Activated CD8-positive, alpha-beta memory T cell treated with anti-CD3 and anti-CD28 coated beads, Interleukin-2, amount 50 U/mL, for 24 hours (primary cell): ENCODE data around the gene ARFIP2.
A peak's percentile ranks its signal among the peaks of the same experiment; 100 is the strongest.
"Not testable (repeated sequence)": the region's sequence is repeated elsewhere in the genome, so short reads cannot be mapped to it uniquely, and the experiment has no call there.

Source experiments
- DNase-seq: peaks from one replicate; pipeline ENCODE4 v3.0.0-alpha.2; 2020; ENCODE audit errors: extremely low read depth

The ARFIP2 gene, protein sequence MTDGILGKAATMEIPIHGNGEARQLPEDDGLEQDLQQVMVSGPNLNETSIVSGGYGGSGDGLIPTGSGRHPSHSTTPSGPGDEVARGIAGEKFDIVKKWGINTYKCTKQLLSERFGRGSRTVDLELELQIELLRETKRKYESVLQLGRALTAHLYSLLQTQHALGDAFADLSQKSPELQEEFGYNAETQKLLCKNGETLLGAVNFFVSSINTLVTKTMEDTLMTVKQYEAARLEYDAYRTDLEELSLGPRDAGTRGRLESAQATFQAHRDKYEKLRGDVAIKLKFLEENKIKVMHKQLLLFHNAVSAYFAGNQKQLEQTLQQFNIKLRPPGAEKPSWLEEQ

GRCh38 chr11:6481012-6481923 is at the start of gene ARFIP2, which contains the start of gene TIMM10B:
Gene ARFIP2, minus strand, starts transcription at chr11:6481331. Its CDS starts 910 bp downstream, at chr11:6480421.
Gene TIMM10B, plus strand, starts transcription at chr11:6481501. Its CDS starts 16 bp downstream, at chr11:6481517.
- peak; percentile 96 for DNase-seq

- no peak for DNase-seq
Measured at GRCh38 chr11:6530848-6531247, 49.7 kb upstream of the ARFIP2 start.

DNA sequence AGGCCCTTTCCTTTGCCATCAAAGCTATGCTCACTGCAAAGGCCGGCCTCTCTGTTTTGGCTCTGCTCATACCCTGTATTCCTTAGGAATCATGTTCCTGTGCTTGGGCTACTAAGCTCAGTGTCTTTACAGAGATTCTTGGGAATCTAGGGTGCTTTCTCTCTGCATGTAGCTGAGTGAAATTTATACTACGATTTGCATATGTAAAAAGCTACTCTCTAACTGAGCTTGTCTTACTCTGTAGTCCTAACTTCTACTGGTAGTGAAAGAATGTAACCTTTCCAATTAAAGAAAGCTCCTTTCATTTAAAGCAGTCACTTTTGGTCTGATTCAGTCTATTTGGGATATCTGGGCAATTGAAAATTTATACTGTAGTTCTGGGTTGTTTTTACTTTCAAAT is 48.1 kb upstream of the ARFIP2 start:
- DNase-seq: no peak

DNA sequence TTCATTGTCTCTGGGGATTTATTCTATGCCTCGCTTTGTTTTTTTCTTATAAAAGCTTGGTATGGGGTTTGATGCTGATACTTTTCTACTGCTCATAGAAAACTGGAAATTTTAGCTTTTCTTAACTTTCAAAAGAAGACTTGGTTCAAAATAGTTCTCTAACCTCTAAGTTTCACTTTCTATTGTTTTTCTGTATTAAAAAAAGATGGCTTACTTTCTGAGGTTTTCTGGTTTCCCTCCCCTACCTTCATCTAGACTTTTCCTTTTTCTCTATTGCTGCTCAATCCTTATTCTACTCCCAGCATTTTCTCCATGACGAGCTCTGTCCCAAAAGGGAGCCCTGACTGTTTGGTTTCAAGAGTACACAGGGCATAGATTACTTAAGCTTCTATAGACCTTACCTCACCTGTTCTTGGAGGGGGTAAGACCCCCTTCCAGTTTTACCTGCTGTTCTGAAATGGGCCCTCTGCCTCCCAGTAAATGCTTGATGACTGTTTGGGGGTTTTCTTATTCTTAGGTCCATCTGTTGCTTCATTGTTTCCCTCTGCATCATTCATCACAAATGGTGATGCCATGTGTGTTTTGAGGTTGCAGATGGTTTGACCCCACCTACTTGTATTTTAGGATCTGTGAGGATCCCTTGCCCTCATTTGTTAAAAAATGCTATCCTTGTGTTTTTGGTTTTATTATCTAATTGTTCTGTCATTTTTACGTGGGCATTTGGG is 45.4 kb upstream of the ARFIP2 start:
- DNase-seq: no peak

GRCh38 chr11:6523253-6523652 is 42.1 kb upstream of the ARFIP2 start:
- DNase-seq: no peak

GRCh38 chr11:6521946-6522345 is 40.8 kb upstream of the ARFIP2 start:
- not testable (repeated sequence) for DNase-seq

DNA sequence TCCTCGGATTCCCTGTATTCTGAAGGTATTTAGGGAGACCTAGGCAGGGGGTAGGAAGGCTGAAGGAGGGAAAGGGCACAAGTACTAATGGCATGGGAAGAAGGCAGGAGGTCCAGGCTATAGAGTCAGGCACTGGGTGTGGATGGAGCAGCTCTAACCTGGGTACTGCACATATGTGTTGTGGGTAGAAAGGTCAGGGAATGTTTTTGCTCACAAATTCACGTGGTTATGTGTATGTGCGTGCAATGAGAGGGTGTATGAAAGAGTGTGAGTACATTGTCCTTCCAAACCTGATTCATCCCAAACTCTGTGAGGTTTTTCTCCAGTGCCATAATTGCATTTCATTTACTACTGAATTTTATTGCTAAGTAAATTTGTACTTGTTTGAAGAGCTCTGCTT is 39.1 kb upstream of the ARFIP2 start:
- DNase-seq: no peak

- DNase-seq: no peak
Measured at GRCh38 chr11:6516865-6517264, 35.7 kb upstream of the ARFIP2 start.

GRCh38 chr11:6505577-6506240 is 24.6 kb upstream of the ARFIP2 start:
- no peak for DNase-seq

DNA sequence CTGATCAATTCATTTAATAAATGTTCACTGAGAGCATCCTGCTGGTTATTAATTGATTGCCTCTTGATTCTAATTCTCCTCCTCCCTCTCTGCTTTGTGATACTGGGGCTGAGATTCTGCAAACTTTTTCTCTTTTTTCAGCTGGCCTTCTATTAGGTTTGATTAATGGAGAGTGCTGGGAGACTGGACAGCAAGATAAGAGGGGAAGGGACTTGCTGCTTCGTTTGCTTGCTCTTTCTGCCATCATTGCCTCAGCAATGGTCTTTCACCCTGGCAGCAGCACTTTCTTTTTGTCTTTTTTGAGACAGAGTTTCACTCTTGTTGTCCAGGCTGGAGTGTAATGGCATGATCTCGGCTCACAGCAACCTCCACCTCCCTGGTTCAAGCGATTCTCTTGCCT is 23.0 kb upstream of the ARFIP2 start:
- no peak for DNase-seq

GRCh38 chr11:6502382-6502781 is 21.3 kb upstream of the ARFIP2 start:
- no peak for DNase-seq

GRCh38 chr11:6498544-6498943 is 17.4 kb upstream of the ARFIP2 start:
- no peak for DNase-seq

DNA sequence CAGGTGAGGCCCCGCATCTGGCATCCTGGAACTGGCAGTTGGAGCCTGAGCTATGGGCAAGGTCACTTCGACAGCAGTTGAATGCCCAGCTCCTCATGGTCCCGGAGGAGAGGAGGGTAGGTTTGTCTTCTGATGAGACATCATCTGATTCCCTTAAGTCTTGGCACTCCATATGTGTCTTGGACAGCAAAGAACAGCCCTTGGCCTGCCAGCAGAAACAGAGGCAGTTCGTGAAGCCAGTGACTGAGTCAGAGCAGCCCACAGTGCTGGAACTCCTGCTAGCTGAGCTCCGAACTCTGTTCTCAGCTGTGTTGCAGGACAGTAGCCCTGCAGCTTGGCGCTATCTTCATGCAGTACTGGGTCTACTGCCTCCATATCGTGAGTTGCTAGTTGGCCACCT is 17.0 kb upstream of the ARFIP2 start:
- DNase-seq: no peak

DNA sequence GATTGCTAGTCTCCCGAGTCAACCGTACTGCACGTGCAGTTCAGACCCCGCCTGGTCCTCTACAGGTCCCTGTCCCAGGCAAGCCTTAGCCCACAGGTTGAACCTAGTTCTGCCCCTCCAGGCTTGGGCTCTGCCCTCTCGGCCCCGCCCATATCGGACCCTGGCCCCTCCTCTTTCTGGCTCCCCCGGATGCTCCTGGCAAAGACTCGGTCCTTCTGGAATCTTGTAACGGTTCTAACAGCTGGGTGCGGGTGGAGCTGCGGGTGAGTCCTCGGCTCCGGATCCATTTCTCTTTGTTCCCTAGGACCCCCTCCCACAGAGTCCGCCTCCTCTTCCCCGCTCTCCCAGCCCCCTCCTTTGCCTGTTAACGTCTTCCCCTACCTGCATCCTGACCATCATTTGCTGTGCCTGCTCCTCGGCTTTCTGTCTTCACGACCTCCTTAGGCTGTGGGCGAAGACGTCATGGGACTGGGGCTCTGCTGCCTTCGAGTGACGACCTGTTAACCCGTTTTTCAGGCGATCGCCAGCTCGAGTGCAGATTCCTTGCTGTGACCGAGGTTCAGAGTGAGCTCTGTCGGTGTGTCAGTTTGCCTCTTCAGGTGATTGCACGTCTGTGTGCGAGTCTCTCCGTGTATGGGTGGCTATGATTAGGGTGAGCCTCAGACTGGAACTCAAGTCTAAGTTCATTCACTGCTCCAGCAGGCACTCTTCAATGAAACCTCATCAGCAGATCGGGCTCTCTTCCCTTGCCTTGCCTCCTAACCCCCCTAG is 16.1 kb upstream of the ARFIP2 start, which contains the start of gene DNHD1:
Gene DNHD1 (plus strand): TSS at position 212 of the 771 bp plus-strand sequence. CDS start 936 bp downstream, outside the sequence.
- DNase-seq: no peak

GRCh38 chr11:6489306-6489705 is 8.2 kb upstream of the ARFIP2 start:
- DNase-seq: no peak

DNA sequence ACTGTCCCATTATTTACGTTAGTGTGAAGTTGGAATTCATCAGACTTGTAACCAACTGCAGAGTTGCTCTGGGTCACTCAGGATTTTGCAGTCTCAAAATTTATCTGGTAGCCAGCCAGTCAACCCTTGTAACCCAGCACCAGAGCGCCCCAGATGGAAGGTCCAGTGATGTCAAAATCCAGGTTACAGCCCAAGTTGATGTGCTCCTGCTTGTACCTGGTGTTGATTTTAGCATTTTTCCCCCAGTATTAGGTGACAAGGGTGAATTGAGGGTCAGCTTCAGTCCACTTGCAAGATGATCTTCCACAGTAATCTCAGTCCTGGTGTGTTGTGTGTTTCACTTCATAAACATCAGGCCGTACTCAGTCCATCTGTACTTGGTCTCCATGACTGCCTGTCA is 7.7 kb upstream of the ARFIP2 start:
- DNase-seq: no peak

DNA sequence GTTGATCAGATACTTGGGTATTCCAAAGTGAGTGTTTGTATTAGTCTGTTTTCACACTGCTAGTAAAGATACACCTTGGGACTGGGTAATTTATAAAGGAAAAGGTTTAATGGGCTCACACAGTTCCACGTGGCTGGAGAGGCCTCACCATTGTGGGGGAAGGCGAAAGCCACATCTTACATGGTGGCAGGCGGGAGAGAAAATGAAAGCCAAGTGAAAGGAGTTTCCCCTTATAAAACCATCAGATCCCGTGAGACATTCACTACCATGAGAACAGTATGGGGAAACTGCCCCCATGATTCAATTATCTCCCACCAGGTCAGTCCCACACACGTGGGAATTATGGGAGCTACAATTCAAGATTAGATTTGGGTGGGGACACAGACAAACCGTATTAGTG is 7.2 kb upstream of the ARFIP2 start:
- no peak for DNase-seq

DNA sequence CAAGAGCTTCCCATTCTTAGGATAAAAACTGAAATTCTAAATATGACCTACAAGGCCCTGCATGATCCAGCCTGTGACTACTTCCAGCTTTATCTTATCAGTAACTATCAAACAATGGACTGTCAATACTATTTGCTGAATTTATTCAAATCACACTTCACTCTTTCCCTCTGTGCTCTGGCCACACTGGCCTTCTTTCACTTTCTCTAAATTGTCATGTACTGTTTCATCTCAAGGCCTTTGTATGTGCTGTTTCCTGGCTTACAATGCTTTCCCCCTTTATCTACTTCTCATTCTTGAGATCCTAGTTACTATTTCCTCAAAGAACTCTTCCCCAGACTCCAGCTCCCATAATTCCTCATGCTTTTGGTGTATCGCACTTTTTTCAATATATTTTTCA is 5.8 kb upstream of the ARFIP2 start:
- DNase-seq: no peak

- DNase-seq: no peak
Measured at GRCh38 chr11:6486256-6486655, 5.1 kb upstream of the ARFIP2 start.

DNA sequence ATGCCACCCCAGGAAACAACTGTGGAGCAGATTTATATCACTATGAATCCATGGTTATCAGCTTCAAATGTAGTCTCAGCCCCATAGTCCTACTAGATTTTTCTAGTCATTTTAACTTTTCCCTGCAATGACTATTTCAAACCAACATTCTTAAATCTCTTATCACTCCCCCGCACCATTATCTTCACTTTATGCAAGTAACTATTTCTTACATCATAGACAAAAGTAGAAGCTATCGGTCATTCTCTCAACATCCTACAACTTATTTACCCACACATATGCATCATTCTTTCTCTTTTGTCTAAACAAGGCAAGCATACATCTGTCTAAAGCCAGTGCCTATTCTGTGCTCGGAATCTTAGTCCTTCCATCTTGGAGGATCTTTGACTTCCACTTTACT is 4.5 kb upstream of the ARFIP2 start:
- no peak for DNase-seq

DNA sequence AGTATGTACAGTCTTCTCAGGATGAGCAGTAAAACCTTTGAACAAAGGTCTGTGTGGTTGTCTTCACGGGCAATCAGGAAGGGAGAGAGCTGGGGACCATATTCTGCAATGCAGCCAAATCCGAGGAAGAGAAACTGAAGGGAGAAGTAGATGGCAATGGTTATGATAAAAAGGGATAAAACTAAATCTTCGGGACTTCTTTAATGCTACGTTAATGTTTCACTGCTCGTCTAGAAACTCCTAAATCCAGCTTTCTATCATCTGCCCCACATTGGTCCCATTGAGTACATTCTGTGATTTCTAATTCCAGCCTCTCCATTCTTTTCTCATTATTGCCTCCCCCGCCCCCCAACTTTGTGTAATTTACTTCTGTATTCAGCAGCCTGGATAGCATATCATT is 1.9 kb upstream of the ARFIP2 start:
- no peak for DNase-seq
